ENCODE results near the gene CEBPZ.

DNA sequence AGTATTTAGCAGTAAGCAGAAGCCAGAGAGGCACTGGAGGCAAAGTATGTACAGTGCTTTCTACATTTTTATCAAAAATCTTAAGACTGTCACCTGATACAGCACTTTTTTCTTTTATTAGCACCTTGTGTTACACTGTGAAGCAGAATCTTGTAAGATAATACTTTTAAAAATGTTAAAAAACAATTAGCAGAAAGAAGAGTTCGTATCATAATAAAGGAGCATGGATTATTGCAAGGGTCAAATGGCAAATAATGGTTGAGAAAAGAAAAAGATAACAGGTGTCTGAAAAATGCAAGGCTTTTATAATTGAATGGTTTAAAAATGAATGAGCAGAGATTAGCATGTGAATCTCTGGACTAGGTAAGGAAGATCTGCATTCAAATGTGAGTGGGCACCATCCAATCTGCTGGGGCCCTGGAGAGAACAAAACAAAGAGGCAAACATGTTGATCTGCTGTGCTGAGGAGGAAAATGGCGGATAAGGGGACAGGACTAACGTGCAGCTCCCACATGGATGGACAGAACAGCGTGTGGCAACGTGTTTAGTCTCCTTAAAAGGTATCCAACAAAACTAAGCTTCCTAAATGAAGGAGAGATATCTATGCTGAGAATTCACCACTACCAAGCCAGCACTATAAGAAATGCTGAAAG is 25.6 kb downstream of the CEBPZ start:
- TF ChIP-seq CTCF (IDR thresholded peaks at IDR 0.05; ENCODE audit: low read depth, low read length, missing input control) (no peak), JUND (IDR thresholded peaks at IDR 0.05) (no peak), SP1 (IDR thresholded peaks at IDR 0.05) (no peak), RAD21 (IDR thresholded peaks at IDR 0.05) (no peak), FOXA1 (IDR thresholded peaks at IDR 0.05) (no peak), YY1 (IDR thresholded peaks at IDR 0.05) (no peak)
- TF ChIP-seq, protein P1, sequence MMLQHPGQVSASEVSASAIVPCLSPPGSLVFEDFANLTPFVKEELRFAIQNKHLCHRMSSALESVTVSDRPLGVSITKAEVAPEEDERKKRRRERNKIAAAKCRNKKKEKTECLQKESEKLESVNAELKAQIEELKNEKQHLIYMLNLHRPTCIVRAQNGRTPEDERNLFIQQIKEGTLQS (IDR thresholded peaks at IDR 0.05): no peak

Measured in liver (tissue), 3 donors.